HCT116 (cell line): ENCODE measurements around the gene HEXIM1. TPM values are rescaled to one million over a fixed set of nuclear protein-coding genes. Genes with fewer than 3 reads are reported as not detected.
"Not testable (repeated sequence)": the region's sequence is repeated elsewhere in the genome, so short reads cannot be mapped to it uniquely, and the experiment has no call there.

Experiments used
- ATAC-seq: fragments of 200-7000 bp; cut with Tn5 transposase; 2 replicates; pipeline ENCODE4 v1.9.1; 2020; ENCODE audit warnings: mild to moderate bottlenecking, moderate library complexity
- BruUV-seq: library from RNA; stranded (reverse); fragments of 400-500 nt; replicated peaks from 2 replicates; lab custom pipeline; 2021; lab: Mats Ljungman, UMichigan
- CTCF ChIA-PET: fragments of 300-600 bp; sonication (Branson Sonifier 250); formaldehyde crosslinking; loops from one replicate; lab custom pipeline; 2021; ENCODE audit warnings: antibody characterized with exemption; lab: Charles Lee
- POLR2A ChIA-PET: fragments of 300-600, 350-600 bp; sonication (Branson Sonifier 250); formaldehyde crosslinking; loops from one replicate; lab custom pipeline; 2021; ENCODE audit warnings: antibody characterized with exemption; lab: Charles Lee
- RAD21 ChIA-PET, 2 experiments: fragments of 300-600 bp; sonication (Branson Sonifier 250); formaldehyde crosslinking; loops; one replicate each; lab custom pipeline; 2023; ENCODE audit warnings: low total read pairs in 2 of 2; ENCODE audit not compliant: uncharacterized antibody in 2 of 2, unreplicated experiment in 2 of 2, low non-redundant PET in 1 of 2; lab: Charles Lee
- DNase-seq: peaks from one replicate; pipeline ENCODE4 v3.0.0-alpha.2; 2010; ENCODE audit warnings: low read depth, low spot score
- H2AFZ ChIP-seq: fragments of 200-600 bp; shearing (Covaris generic), sonication (generic); 2 replicates; pipeline ENCODE4 v1.6.1; 2017; ENCODE audit warnings: low read depth, mixed run types, mixed read lengths, antibody characterized with exemption, low read length; ENCODE audit not compliant: poor library complexity, severe bottlenecking
- H3K27ac ChIP-seq: 2 replicates; pipeline ENCODE4 v1.5.1; 2012; ENCODE audit warnings: low read depth, low read length
- H3K27me3 ChIP-seq: fragments of 200-600 bp; sonication (generic); 2 replicates; pipeline ENCODE4 v1.6.1; 2016; ENCODE audit warnings: mixed run types, low read length, mixed read lengths; ENCODE audit not compliant: insufficient read depth
- H3K36me3 ChIP-seq, 2 experiments: fragments of 200-500 bp in 1 of 2; fragments of 200-600 bp in 1 of 2; sonication (Bioruptor generic) in 1 of 2; sonication (generic) in 1 of 2; 2 replicates each; pipeline versions ENCODE4 v1.5.1 to v1.6.1; 2014 to 2016; ENCODE audit warnings: low read length in 2 of 2, inconsistent platforms in 1 of 2, mixed read lengths in 1 of 2, mixed run types in 1 of 2; ENCODE audit not compliant: insufficient read depth in 2 of 2, control insufficient read depth in 1 of 2
- H3K4me1 ChIP-seq, 2 experiments: fragments of 200-600 bp in 1 of 2; sonication (generic) in 1 of 2; 2 replicates each; pipeline versions ENCODE4 v1.5.1 to v1.6.1; 2012 to 2017; ENCODE audit warnings: low read length in 2 of 2, inconsistent platforms in 1 of 2, mild to moderate bottlenecking in 1 of 2, mixed read lengths in 1 of 2, mixed run types in 1 of 2, moderate library complexity in 1 of 2; ENCODE audit not compliant: insufficient read depth in 2 of 2, control insufficient read depth in 1 of 2
- H3K4me2 ChIP-seq: fragments of 200-600 bp; sonication (generic); 2 replicates; pipeline ENCODE4 v1.6.1; 2017; ENCODE audit warnings: mixed run types, low read length, mixed read lengths
- H3K4me3 ChIP-seq, 2 experiments: fragments of 200-600 bp in 1 of 2; sonication (generic) in 1 of 2; replicated peaks in 1 of 2; 2 replicates each; pipeline ENCODE4 v1.5.1; 2011 to 2016; ENCODE audit warnings: low read length in 2 of 2, control low read depth in 1 of 2, low read depth in 1 of 2, mild to moderate bottlenecking in 1 of 2, mixed read lengths in 1 of 2, mixed run types in 1 of 2
- H3K79me2 ChIP-seq: fragments of 200-600 bp; sonication (generic); 2 replicates; pipeline ENCODE4 v1.6.1; 2017; ENCODE audit warnings: mild to moderate bottlenecking, mixed run types, low read length, moderate library complexity, mixed read lengths; ENCODE audit not compliant: insufficient read depth
- H3K9ac ChIP-seq: fragments of 200-600 bp; sonication (generic); 2 replicates; pipeline ENCODE4 v1.6.1; 2016; ENCODE audit warnings: low read length, mixed read lengths
- H3K9me2 ChIP-seq: fragments of 200-600 bp; sonication (generic), shearing (Covaris generic); 2 replicates; pipeline ENCODE4 v1.6.1; 2017; ENCODE audit warnings: mixed run types, mild to moderate bottlenecking, moderate library complexity; ENCODE audit not compliant: insufficient read depth
- H3K9me3 ChIP-seq, 2 experiments: fragments of 200-500 bp in 1 of 2; fragments of 200-600 bp in 1 of 2; sonication (Bioruptor generic) in 1 of 2; sonication (generic) in 1 of 2; 2 replicates each; pipeline ENCODE4 v1.6.1; 2014 to 2017; ENCODE audit warnings: low read length in 2 of 2, mixed read lengths in 2 of 2, inconsistent platforms in 1 of 2, low read depth in 1 of 2, mild to moderate bottlenecking in 1 of 2, mixed run types in 1 of 2, moderate library complexity in 1 of 2; ENCODE audit not compliant: control insufficient read depth in 1 of 2, insufficient read depth in 1 of 2
- H4K20me1 ChIP-seq: fragments of 200-600 bp; sonication (generic), shearing (Covaris generic); 2 replicates; pipeline ENCODE4 v1.6.1; 2017; ENCODE audit warnings: mixed run types, mild to moderate bottlenecking, moderate library complexity; ENCODE audit not compliant: insufficient read depth
- intact Hi-C: fragments of 100-400 bp; cut with micrococcal nuclease; formaldehyde crosslinking; loops from 2 replicates; pipeline ENCODE4 v1.10.0; 2022
- total RNA-seq: library from RNA; stranded (reverse); gene quantifications from one replicate; pipeline ENCODE4 v1.2.1, GENCODE V29; 2021; ENCODE audit not compliant: unreplicated experiment
- TF ChIP-seq, protein P1 (sequence below): IDR thresholded peaks from 2 replicates; pipeline ENCODE4 v1.6.1; 2011; ENCODE audit warnings: mild to moderate bottlenecking, low read length, moderate library complexity; ENCODE audit not compliant: insufficient replicate concordance; ENCODE audit errors: extremely low read depth
- TF ChIP-seq, protein P2 (sequence below): IDR thresholded peaks from 2 replicates; pipeline ENCODE4 v1.6.1; 2012

HEXIM1 gene
- total RNA-seq, 1 experiment from 2014 or later = 58.0 TPM

- TF ChIP-seq, protein P1, sequence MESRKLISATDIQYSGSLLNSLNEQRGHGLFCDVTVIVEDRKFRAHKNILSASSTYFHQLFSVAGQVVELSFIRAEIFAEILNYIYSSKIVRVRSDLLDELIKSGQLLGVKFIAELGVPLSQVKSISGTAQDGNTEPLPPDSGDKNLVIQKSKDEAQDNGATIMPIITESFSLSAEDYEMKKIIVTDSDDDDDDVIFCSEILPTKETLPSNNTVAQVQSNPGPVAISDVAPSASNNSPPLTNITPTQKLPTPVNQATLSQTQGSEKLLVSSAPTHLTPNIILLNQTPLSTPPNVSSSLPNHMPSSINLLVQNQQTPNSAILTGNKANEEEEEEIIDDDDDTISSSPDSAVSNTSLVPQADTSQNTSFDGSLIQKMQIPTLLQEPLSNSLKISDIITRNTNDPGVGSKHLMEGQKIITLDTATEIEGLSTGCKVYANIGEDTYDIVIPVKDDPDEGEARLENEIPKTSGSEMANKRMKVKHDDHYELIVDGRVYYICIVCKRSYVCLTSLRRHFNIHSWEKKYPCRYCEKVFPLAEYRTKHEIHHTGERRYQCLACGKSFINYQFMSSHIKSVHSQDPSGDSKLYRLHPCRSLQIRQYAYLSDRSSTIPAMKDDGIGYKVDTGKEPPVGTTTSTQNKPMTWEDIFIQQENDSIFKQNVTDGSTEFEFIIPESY = peak; percentile 62
Observed at GRCh38 chr17:45123930-45124796, 24.1 kb upstream of the HEXIM1 start (continued).

DNA sequence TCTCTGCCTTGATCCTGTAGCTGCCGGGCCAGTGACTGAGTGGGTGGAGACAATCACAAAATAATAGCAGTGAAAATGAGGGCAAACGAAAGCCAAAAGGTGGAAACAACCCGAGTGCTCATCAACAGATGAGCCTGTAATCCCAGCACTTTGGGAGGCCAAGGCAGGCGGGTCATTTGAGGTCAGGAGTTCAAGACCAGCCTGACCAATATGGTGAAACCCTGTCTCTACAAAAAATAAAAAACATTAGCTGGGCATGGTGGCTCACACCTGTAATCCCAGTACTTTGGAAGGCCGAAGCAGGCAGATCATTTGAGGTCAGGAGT, 23.5 kb upstream of the HEXIM1 start:
- TF ChIP-seq, protein P2, sequence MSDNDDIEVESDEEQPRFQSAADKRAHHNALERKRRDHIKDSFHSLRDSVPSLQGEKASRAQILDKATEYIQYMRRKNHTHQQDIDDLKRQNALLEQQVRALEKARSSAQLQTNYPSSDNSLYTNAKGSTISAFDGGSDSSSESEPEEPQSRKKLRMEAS = peak; percentile 35; the same call in 1 of the 2 replicates
- H2AFZ ChIP-seq, H4K20me1 ChIP-seq, RAD21 ChIA-PET, DNase-seq, H3K27me3 ChIP-seq, intact Hi-C loops, BruUV-seq, H3K9me3 ChIP-seq, H3K36me3 ChIP-seq, ATAC-seq, H3K9me2 ChIP-seq: not testable (repeated sequence)
- POLR2A ChIA-PET = interaction anchor here (1.5 kb wide), 1 partner anchor 24 kb away, joined by 4 read pairs; the partner anchor contains the start of gene HEXIM1
- Histone ChIP-seq H3K4me1 (peaks cover 74 to 80% of the 10 kb centered on the region in 2 experiments), H3K27ac (peak overlapping the region; percentile 97), H3K4me2 (peak overlapping the region; percentile 94), H3K4me3 (peak overlapping the region; percentile 32 to 57), H3K79me2 (peaks cover 67% of the 10 kb centered on the region), H3K9ac (peak overlapping the region; percentile 64)
- CTCF ChIA-PET = interaction anchor here (0.6 to 3.3 kb wide), 3 partner anchors 11 to 73 kb away, joined by 3 to 18 read pairs (median 3); partner anchors contain the start of genes ACBD4 and HEXIM1
